HEK293T (cell line): ENCODE data around the gene ADGRF5.

Experiments used
- CTCF ChIA-PET: fragments of 350-600 bp; formaldehyde crosslinking; extraction: SDS; loops from one replicate; lab custom pipeline; 2021; ENCODE audit warnings: antibody characterized with exemption, inconsistent platforms; lab: Yijun Ruan, JAX
- POLR2A ChIA-PET: fragments of 350-600 bp; formaldehyde crosslinking; extraction: SDS; loops from one replicate; lab custom pipeline; 2020; ENCODE audit warnings: antibody characterized with exemption, inconsistent platforms; lab: Yijun Ruan, JAX
- DNase-seq: peaks from one replicate; pipeline ENCODE4 v3.0.0; 2012; ENCODE audit warnings: mixed read lengths; ENCODE audit errors: extremely low spot score
- ARNT ChIP-seq: fragments of 450-650 bp; IDR thresholded peaks from 2 replicates; pipeline ENCODE4 v1.6.1; 2017; ENCODE audit warnings: mild to moderate bottlenecking
- BHLHE40 ChIP-seq: fragments of 450-650 bp; IDR thresholded peaks from 2 replicates; pipeline ENCODE4 v1.6.1; 2016; ENCODE audit warnings: mild to moderate bottlenecking, moderate library complexity, borderline replicate concordance
- CTBP1 ChIP-seq: fragments of 450-650 bp; IDR thresholded peaks from 2 replicates; pipeline ENCODE4 v1.6.1; 2016; ENCODE audit warnings: borderline replicate concordance
- ELF4 ChIP-seq: fragments of 450-650 bp; IDR thresholded peaks from 2 replicates; pipeline ENCODE4 v1.6.1; 2017; ENCODE audit warnings: antibody characterized with exemption
- FOXA1 ChIP-seq: fragments of 450-650 bp; IDR thresholded peaks from 2 replicates; pipeline ENCODE4 v1.6.1; 2016; ENCODE audit warnings: mild to moderate bottlenecking
- FOXK2 ChIP-seq: fragments of 450-650 bp; IDR thresholded peaks from 2 replicates; pipeline ENCODE4 v1.6.1; 2016; ENCODE audit warnings: mild to moderate bottlenecking
- FOXM1 ChIP-seq: fragments of 450-650 bp; IDR thresholded peaks from 2 replicates; pipeline ENCODE4 v1.6.1; 2017; ENCODE audit warnings: mild to moderate bottlenecking, borderline replicate concordance
- HDGF ChIP-seq: fragments of 450-650 bp; IDR thresholded peaks from 2 replicates; pipeline ENCODE4 v1.6.1; 2017; ENCODE audit warnings: antibody characterized with exemption, borderline replicate concordance
- L3MBTL2 ChIP-seq: fragments of 450-650 bp; conservative IDR thresholded peaks from 2 replicates; pipeline ENCODE4 v1.6.1; 2016; ENCODE audit warnings: mild to moderate bottlenecking
- LEF1 ChIP-seq: fragments of 450-650 bp; IDR thresholded peaks from 2 replicates; pipeline ENCODE4 v1.6.1; 2017; ENCODE audit warnings: mild to moderate bottlenecking, borderline replicate concordance
- NFRKB ChIP-seq: fragments of 450-650 bp; IDR thresholded peaks from 2 replicates; pipeline ENCODE4 v1.6.1; 2016; ENCODE audit warnings: mild to moderate bottlenecking, moderate library complexity
- SP1 ChIP-seq: fragments of 450-650 bp; IDR thresholded peaks from 2 replicates; pipeline ENCODE4 v1.6.1; 2017
- SUZ12 ChIP-seq: fragments of 450-650 bp; IDR thresholded peaks from 2 replicates; pipeline ENCODE4 v1.6.1; 2016; ENCODE audit warnings: mild to moderate bottlenecking
- TARDBP ChIP-seq: fragments of 450-650 bp; IDR thresholded peaks from 2 replicates; pipeline ENCODE4 v1.6.1; 2016
- ZNF384 ChIP-seq: fragments of 450-650 bp; IDR thresholded peaks from 2 replicates; pipeline ENCODE4 v1.6.1; 2016
- TF ChIP-seq, protein P1 (sequence below): fragments of 450-650 bp; IDR thresholded peaks from 2 replicates; pipeline ENCODE4 v1.6.1; 2016

The ADGRF5 gene

DNA sequence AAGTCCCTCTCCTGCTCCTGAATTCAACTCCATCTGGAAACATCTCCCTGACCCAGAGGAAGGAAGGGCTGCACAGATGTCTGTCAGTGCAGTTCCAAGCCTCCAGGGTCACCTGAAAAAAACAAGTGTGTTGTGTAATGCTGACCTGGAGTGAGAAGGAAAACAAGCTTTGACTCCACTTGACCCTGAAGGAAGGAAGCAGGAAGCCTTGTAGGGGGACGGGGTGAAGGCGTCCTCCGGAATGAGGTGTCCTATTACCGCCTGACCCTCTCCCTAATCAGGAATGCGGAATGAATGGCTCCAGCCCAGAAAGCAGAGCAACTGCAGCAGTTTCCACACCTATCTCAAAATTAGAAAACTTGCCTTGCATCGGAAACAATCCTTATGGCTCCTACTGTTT, 13.9 kb upstream of the ADGRF5 start:
- CTCF ChIA-PET, result no interaction called here
- DNase-seq, result no peak
- no peak for TF ChIP-seq ZNF384
- no peak for TF ChIP-seq FOXK2
- TF ChIP-seq TARDBP, result no peak
- TF ChIP-seq, protein P1, sequence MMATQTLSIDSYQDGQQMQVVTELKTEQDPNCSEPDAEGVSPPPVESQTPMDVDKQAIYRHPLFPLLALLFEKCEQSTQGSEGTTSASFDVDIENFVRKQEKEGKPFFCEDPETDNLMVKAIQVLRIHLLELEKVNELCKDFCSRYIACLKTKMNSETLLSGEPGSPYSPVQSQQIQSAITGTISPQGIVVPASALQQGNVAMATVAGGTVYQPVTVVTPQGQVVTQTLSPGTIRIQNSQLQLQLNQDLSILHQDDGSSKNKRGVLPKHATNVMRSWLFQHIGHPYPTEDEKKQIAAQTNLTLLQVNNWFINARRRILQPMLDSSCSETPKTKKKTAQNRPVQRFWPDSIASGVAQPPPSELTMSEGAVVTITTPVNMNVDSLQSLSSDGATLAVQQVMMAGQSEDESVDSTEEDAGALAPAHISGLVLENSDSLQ, result no peak
- TF ChIP-seq CTBP1, result no peak
- POLR2A ChIA-PET, result no interaction called here

DNA sequence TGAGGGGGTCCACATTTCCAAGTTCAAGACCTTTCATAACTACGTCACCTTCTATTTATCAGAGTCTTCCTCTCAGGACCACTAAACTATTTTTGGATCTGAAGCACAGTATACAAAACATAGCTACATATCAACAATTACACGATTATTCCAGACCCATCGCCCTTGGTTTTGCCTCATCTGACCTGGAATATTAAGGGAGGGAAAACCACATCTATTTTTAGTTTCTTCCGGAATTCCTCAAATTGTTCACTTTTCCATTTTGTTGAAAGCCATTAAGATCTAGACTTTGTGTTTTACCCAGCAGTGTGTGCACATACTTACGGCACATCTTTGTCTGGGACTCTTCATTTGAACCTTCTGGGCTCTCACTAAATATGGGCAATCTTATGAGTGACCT, 12.0 kb upstream of the ADGRF5 start:
- DNase-seq, result no peak
- POLR2A ChIA-PET, result no interaction called here
- no peak for TF ChIP-seq L3MBTL2
- TF ChIP-seq FOXK2, result no peak
- TF ChIP-seq NFRKB, result no peak
- TF ChIP-seq TARDBP, result no peak
- no peak for TF ChIP-seq SP1
- TF ChIP-seq ARNT, result no peak
- TF ChIP-seq CTBP1, result no peak
- TF ChIP-seq LEF1, result no peak
- TF ChIP-seq FOXM1, result no peak
- no peak for TF ChIP-seq ELF4
- no peak for TF ChIP-seq BHLHE40
- no peak for TF ChIP-seq HDGF
- no peak for TF ChIP-seq FOXA1
- TF ChIP-seq, protein P1, result no peak
- TF ChIP-seq SUZ12, result no peak
- no peak for TF ChIP-seq ZNF384
- CTCF ChIA-PET, result no interaction called here

DNA sequence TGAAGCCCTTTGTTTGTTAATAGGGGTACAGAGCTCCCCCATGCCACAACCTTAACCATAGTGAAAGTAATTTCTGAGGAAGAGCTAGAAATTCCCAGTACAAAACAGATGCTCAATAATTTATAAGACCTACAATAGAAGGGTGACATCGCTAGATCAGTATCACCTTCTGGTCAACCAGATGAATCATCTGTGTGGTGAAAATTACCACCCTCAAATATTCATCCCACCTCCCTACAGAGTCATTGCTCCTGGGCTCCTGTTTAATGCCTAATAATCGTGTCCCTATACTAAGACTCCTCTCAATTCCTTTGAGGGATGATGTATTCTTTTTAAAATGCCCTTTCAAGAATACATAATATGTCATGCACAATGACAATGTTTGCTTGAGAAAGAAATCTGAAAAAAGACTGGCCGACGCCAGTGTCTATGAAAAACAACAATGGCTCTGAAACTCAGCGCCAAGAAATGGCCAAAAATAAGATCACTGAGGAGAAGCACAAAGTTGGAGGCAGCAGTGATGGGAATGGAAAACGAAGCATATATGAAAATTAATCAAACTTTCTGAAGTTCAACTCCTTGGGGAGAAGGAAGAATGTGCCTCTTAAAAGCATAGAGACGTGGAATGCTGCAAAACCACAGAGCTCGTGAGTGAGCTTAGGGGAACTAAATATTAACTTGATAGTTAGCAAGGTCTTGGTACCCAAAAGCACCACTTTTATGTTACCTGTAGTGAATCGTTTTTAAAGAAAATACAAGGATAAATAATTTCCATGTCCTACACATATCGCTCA, 11.0 kb upstream of the ADGRF5 start:
- ChIA-PET POLR2A (no interaction called here), CTCF (interaction anchor here (1.5 kb wide), 1 partner anchor 84 kb away, joined by 3 read pairs; no protein-coding TSS in a partner anchor)
- TF ChIP-seq CTBP1, result no peak
- TF ChIP-seq HDGF, result no peak
- no peak for TF ChIP-seq FOXA1
- TF ChIP-seq LEF1, result no peak
- TF ChIP-seq L3MBTL2, result no peak
- TF ChIP-seq ELF4, result no peak
- no peak for TF ChIP-seq FOXM1
- no peak for DNase-seq

DNA sequence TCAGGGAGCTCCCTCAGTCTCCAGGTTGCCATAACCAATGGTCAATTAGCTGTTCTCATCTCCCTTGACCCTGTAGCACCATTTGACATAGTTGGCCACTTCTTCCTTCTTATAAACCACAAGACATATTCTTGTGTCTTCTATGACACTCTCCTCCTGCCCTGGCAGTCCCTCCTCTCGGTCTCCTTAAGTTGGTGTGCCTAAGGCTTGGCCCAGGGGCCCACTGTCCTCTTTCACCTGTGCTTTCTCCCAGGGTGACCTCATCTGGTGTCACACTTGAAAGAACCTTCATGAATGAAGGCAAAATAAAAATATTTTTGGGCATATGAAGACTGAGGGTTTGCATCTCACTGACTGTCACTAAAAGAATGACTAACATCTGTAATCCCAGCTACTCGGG, 9.7 kb upstream of the ADGRF5 start:
- POLR2A ChIA-PET, result no interaction called here
- no peak for TF ChIP-seq FOXK2
- TF ChIP-seq L3MBTL2, result no peak
- TF ChIP-seq ELF4, result no peak
- no peak for TF ChIP-seq ZNF384
- no peak for TF ChIP-seq ARNT
- no peak for TF ChIP-seq CTBP1
- no peak for TF ChIP-seq TARDBP
- no peak for TF ChIP-seq FOXM1
- no peak for TF ChIP-seq HDGF
- TF ChIP-seq NFRKB, result no peak
- TF ChIP-seq, protein P1, result no peak
- CTCF ChIA-PET, result no interaction called here
- no peak for DNase-seq

DNA sequence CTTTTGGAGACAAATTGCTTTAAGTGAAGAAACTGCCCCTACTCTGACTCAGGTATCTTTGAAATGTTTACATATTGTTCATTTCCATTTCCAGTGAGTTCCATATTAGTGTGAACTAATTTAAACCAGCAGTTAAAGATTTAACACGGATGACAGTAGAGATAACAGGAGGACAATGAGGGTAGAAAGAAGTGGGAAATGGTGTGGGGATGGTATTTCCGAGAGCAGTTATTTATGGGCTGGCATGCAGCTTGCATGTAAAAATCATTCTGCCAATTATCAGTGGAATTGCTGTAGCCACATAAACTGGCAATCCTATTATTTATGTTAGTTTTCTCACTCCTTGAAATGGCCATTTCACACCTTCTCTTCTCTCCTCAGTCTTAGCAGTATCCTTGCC, 8.6 kb upstream of the ADGRF5 start:
- TF ChIP-seq BHLHE40 (no peak), LEF1 (no peak), NFRKB (no peak), FOXK2 (no peak), ELF4 (no peak)
- CTCF ChIA-PET, result no interaction called here
- DNase-seq, result no peak
- POLR2A ChIA-PET, result no interaction called here

DNA sequence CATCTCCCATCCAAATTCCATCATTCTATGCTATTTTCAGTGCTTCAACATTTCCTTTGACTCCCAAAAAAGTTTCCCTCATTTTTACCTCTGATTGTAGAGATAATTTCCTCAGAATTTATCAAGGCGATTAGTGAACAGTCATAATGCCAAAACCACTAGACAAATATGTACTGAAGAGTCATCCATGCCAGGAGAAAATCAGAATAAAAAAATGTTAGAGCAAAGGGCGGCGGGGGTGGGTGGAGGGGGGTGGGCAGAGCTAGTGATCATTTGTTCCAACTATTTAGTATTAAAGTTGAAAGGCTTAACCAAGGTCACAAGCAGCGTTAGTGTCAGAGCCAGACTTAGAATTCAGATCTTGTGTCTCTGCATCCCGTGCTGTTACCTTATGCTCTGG, 5.3 kb upstream of the ADGRF5 start:
- POLR2A ChIA-PET, result no interaction called here
- no peak for TF ChIP-seq FOXK2
- TF ChIP-seq L3MBTL2, result no peak
- TF ChIP-seq ELF4, result no peak
- no peak for TF ChIP-seq SP1
- TF ChIP-seq HDGF, result no peak
- TF ChIP-seq, protein P1, result no peak
- TF ChIP-seq NFRKB, result no peak
- no peak for TF ChIP-seq SUZ12
- no peak for TF ChIP-seq BHLHE40
- no peak for TF ChIP-seq ZNF384
- no peak for TF ChIP-seq ARNT
- TF ChIP-seq FOXM1, result no peak
- TF ChIP-seq LEF1, result no peak
- no peak for TF ChIP-seq FOXA1
- no peak for TF ChIP-seq TARDBP
- TF ChIP-seq CTBP1, result no peak
- DNase-seq, result no peak
- CTCF ChIA-PET, result no interaction called here
